ENCODE results near the gene POU2F3. TPM values are rescaled to one million over a fixed set of nuclear protein-coding genes. Genes with fewer than 3 reads are reported as not detected.
A peak's percentile ranks its signal among the peaks of the same experiment; 100 is the strongest.

The POU2F3 gene
- total RNA-seq, 1 donor from 2014 or later = not detected

DNA sequence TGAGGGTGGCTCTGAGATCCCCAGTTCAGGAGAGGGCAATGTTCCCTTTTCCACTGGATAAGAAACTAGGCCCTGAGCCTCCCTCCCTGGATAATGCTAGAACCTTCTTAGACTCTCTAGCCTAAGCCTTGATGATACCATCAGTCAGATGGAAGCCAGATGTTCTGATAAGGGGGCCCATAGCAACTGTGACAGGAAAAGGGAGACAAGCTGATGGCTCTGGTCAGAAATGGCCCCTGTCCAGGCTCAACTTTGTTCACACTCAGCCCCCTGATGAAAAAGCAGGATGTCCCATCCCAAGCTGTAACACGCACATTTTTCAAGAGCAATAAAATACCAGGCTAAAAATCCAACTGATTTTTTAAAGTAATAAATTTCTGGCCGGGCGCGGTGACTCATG, 36.3 kb upstream of the POU2F3 start:
- Mint-ChIP-seq H3K4me3 (no peak overlapping the region), H3K27ac (no peak overlapping the region), H3K4me1 (peaks cover 2% of the 10 kb centered on the region), H3K27me3 (peaks cover 39% of the 10 kb centered on the region), H3K36me3 (ENCODE audit: low read depth) (no peaks in the 10 kb centered on the region), H3K9me3 (no peaks in the 10 kb centered on the region)
- intact Hi-C loops (cut with micrococcal nuclease) = no loop called here
- DNase-seq = no peak

DNA sequence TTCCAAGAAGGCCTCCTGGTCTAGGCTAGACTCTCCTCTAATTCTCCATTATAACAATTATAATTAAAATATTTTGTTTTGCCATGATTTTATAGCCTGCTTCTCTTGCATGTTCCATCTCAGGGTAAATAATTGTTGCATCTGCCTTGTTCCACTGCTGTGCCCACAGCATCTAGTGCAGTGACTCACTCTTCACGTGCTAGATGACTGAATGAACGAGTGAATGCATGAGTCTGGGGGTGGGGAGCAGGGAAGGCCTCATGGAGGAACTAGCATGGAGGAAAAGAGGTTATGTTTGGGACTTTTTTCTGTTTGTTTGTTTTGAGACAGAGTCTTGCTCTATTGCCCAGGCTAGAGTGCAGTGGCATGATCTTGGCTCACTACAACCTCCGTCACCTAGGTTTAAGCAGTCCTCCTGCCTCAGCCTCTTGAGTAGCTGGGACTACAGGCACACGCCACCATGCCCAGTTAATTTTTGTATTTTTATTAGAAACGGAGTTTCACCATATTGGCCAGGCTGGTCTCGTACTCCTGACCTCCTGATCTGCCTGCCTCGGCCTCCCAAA, 34.3 kb upstream of the POU2F3 start:
- H3K27me3 Mint-ChIP-seq = peaks cover 44% of the 10 kb centered on the region
- no peak for DNase-seq
- no peaks in the 10 kb centered on the region for H3K36me3 Mint-ChIP-seq (ENCODE audit: low read depth)
- H3K27ac Mint-ChIP-seq = peak overlapping the region; percentile 68
- peaks cover 7% of the 10 kb centered on the region for H3K4me1 Mint-ChIP-seq
- intact Hi-C loops (cut with micrococcal nuclease) = no loop called here
- H3K4me3 Mint-ChIP-seq = no peak overlapping the region
- no peaks in the 10 kb centered on the region for H3K9me3 Mint-ChIP-seq

DNA sequence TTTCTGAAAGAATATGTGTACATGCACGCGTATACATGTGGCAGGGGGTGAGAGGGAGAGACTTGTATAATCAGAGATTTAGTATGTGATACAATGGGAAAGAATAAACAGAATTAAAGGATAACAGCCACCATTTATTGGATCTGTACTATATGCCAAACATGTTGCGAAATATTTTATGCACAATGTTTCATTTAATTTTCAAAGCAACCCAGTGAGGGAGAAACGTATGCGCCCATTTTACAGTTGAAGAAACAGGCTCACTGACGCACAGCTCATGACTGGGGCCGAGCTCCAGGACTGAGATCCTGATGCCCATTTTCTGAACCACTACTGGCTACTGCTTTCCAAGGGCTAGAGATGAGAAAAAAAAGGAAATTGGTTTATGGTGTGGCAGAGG, 32.4 kb upstream of the POU2F3 start:
- Mint-ChIP-seq H3K27me3 (peaks cover 50% of the 10 kb centered on the region), H3K27ac (no peak overlapping the region), H3K4me1 (peaks cover 11% of the 10 kb centered on the region)

DNA sequence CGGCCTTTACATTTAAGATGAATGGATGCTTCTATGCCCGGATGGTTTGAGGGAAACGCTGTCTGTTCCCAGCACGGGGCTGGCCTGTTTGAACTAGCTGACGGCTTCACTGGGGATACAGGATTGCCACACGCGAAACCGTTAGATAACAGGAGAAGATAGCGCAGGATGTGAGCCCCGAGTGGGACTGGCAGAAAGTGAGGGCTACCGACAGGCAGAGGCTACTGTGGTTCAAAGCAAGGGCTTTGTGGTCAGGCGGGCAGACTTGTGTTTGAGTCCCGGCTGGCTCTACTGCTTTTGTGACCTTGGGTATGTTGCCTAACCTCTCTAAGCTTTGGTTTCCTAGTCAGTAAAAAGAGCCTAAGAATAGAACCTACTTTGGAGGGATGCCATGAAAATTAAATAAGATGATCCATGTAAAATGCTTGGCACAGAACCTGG, 31.9 kb upstream of the POU2F3 start:
- H3K9me3 Mint-ChIP-seq = no peaks in the 10 kb centered on the region
- H3K27ac Mint-ChIP-seq = no peak overlapping the region
- no peak for DNase-seq
- no peak overlapping the region for H3K4me3 Mint-ChIP-seq
- H3K27me3 Mint-ChIP-seq = peaks cover 54% of the 10 kb centered on the region
- H3K36me3 Mint-ChIP-seq (ENCODE audit: low read depth) = peaks cover 1% of the 10 kb centered on the region
- H3K4me1 Mint-ChIP-seq = peaks cover 11% of the 10 kb centered on the region
- intact Hi-C loops (cut with micrococcal nuclease) = no loop called here

More for the DNA sequence above, 32.4 kb upstream of the POU2F3 start:
- H3K4me3 Mint-ChIP-seq = no peak overlapping the region
- H3K36me3 Mint-ChIP-seq (ENCODE audit: low read depth) = peaks cover 1% of the 10 kb centered on the region
- H3K9me3 Mint-ChIP-seq = no peaks in the 10 kb centered on the region
- intact Hi-C loops (cut with micrococcal nuclease) = no loop called here
- no peak for DNase-seq

DNA sequence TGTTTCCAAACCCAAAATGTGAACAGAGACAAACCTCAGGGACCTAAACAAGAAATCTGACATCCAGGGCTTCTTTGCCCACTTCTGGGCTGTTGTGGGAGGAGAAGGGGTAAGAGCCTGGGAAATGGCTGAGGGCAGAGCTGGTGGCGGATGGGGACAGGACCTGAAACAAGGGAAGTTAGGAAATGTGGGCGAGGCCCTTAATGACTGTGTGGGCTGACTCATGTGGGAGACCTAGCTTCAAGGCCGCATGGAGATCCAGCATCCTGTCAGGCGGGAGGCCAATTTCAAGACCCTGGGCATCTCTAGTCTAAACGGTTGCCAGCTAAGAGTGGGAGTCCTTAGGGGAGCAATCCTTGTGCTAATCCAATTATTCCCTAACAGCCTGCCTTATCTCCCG, 31.2 kb upstream of the POU2F3 start:
- Mint-ChIP-seq H3K27ac (no peak overlapping the region), H3K27me3 (peaks cover 58% of the 10 kb centered on the region), H3K9me3 (no peaks in the 10 kb centered on the region), H3K36me3 (ENCODE audit: low read depth) (peaks cover 1% of the 10 kb centered on the region), H3K4me1 (peaks cover 11% of the 10 kb centered on the region), H3K4me3 (no peak overlapping the region)
- intact Hi-C loops (cut with micrococcal nuclease) = no loop called here
- no peak for DNase-seq

DNA sequence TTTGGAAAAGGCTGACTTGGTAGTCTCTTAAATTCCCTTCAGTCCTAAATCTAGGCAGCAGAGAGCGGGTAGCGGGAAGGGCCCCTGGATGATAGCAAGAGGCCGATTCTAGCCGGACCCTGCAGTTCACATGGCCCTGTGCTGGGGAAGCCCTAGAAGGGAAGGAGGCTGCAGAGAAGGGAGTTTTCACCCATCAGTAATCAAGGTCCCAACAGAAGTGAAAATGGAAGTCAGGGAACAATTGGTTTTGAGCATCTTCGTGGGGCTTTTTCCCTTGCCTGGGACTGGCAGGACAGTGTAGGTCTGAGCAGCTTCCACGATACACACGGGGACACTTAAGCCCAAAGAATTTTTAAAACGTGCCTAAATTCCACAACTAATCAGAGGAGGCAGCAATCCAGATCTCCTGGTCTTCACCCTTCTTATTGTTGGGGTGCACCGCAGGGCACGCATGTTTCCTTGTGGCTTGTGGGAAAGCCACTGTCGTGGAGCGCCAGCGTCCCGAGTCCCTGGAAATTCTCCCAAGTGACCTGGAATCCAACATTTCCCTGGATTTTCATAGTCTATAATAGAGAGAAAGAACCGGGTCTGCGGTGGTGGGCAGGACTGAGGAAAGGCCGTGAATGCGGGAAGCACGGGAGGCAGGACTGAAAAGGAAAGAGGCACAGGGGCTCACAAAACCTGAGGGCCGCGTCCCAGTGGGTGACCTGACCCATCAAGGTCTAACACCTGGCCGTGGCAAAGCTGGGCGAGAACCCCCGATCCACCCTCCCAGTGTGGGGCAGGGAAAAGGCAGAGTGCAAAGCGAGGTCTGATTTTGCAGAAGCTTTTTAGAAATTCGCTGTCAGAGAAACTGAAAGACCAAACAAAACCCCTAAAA, 30.0 kb upstream of the POU2F3 start:
- intact Hi-C loops (cut with micrococcal nuclease) = no loop called here
- peak; percentile 69 for DNase-seq
- peaks cover 1% of the 10 kb centered on the region for H3K36me3 Mint-ChIP-seq (ENCODE audit: low read depth)
- H3K27me3 Mint-ChIP-seq = peaks cover 64% of the 10 kb centered on the region
- peaks cover 11% of the 10 kb centered on the region for H3K4me1 Mint-ChIP-seq
- no peaks in the 10 kb centered on the region for H3K9me3 Mint-ChIP-seq
- H3K4me3 Mint-ChIP-seq = peak overlapping the region; percentile 78
- H3K27ac Mint-ChIP-seq = peak overlapping the region; percentile 14

DNA sequence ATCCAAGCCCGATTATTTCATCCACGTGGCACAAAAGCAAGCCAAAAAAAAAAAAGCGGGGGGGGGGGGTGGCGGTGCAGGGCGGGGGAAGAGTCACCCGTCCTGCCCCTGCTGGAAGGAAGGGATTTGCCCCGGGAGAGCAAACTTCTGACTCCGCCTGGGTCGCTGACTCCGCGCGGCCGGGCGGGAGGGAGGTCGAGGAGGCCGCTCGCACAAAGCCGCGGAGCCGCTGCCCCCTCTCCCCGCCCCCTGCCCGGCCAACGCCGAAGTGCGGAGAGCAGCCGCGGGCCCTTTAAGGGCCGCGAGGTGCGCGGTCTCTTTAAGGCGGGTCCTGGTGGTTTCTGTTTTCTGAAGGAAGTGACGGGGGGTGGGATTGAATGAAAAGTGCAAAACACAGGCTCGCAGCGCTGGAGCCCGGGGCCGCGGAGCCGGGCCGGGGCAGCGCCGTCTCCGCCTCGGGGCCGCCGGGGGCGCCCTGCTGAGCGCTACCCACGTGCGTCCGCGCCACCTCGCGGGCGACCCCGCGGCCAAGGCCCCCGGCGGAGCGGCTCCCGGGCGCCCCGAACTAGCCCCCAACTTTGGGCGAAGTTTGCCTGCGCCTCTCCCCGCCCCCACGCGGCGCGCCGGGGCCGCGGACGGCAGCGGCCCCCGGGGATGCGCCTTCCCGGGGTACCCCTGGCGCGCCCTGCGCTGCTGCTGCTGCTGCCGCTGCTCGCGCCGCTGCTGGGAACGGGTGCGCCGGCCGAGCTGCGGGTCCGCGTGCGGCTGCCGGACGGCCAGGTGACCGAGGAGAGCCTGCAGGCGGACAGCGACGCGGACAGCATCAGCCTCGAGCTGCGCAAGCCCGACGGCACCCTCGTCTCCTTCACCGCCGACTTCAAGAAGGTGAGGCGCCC, 29.1 kb upstream of the POU2F3 start, which contains the start of gene OAF:
Gene OAF (plus strand): TSS at position 407 of the 896 bp plus-strand sequence. CDS start 248 bp downstream, at position 655.
- intact Hi-C loops (cut with micrococcal nuclease) = no loop called here
- Mint-ChIP-seq H3K4me3 (peak within 1 kb of the TSS; percentile 93), H3K27ac (peak within 1 kb of the TSS; percentile 81), H3K9me3 (no peaks in the 10 kb centered on the region), H3K4me1 (peaks cover 10% of the 10 kb centered on the region), H3K27me3 (peaks cover 60% of the 10 kb centered on the region), H3K36me3 (ENCODE audit: low read depth) (peaks cover 1% of the 10 kb centered on the region)
- peak; percentile 91 for DNase-seq

DNA sequence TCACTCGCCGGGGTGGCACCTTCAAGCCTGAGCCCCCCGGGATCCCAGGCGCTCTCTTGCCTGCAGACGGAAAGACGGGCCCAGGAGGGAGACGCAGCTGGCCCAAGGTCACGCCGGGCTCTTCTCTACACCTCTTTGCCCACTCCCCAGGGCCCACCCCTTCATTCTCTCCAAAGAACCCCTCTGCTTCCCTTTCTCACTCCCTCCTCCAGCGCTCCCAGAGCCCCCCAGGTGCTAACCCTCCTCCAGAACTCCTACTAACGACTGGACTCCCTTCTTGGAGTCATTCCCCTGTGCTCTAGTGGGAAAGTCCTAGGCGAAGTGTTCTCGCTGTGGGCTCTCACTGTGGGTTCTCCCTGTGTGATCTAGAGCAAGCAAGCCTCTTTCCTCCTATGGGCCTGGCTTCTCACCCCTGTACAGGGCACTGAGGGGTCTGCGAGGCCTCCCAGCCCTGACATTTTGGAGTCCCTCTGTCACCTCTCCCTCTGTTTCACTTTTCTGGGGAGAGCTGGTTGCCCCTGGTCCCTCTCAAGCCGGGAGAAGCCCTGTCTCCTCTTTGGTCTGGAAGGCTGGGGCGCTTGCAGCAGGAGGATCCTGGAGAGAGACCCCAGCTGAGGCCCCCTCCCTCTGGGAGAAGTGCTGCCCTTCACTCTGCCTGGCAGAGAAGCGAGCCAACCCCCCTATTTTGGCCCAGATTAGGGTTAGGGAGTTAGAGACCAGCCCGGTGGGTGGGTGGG, 28.2 kb upstream of the POU2F3 start:
- Mint-ChIP-seq H3K27me3 (peaks cover 56% of the 10 kb centered on the region), H3K9me3 (no peaks in the 10 kb centered on the region), H3K27ac (peak overlapping the region; percentile 81), H3K4me3 (peak overlapping the region; percentile 93), H3K4me1 (peaks cover 10% of the 10 kb centered on the region), H3K36me3 (ENCODE audit: low read depth) (peaks cover 1% of the 10 kb centered on the region)
- peak; percentile 61 for DNase-seq
- intact Hi-C loops (cut with micrococcal nuclease) = no loop called here

DNA sequence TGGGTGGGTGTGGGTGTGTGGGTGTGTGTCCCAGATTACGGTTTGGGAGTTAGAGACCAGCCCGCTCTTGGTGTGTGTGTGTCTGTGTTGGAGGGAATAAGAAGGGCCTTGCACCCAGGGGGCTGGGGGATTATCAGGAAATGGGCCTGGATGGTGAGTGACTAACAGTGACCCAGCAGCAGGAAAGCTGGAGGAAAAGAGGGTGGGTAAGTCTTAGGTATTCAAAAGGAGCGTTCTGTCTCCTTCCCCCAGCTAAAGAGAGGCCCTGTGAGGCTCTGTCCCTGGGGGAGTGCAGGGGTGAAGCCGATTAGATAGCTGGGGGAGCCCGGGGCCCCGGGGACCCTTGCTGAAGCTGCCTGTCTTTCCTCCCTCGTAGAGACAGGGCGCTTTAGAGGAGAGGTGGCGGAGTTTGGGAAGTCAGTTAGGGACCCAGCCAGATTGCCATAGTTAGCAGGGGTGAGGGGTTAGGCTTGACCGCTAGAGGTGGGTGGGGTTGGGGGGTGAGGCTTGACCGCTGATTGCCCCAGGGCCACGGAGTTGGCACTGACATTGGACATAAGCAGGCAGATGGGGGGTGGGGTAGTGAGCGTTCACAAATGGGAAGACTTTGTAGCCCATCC, 27.6 kb upstream of the POU2F3 start:
- Mint-ChIP-seq H3K27me3 (peaks cover 51% of the 10 kb centered on the region), H3K4me3 (no peak overlapping the region), H3K9me3 (no peaks in the 10 kb centered on the region), H3K4me1 (peaks cover 10% of the 10 kb centered on the region), H3K27ac (no peak overlapping the region), H3K36me3 (ENCODE audit: low read depth) (peaks cover 1% of the 10 kb centered on the region)
- intact Hi-C loops (cut with micrococcal nuclease) = no loop called here
- no peak for DNase-seq

DNA sequence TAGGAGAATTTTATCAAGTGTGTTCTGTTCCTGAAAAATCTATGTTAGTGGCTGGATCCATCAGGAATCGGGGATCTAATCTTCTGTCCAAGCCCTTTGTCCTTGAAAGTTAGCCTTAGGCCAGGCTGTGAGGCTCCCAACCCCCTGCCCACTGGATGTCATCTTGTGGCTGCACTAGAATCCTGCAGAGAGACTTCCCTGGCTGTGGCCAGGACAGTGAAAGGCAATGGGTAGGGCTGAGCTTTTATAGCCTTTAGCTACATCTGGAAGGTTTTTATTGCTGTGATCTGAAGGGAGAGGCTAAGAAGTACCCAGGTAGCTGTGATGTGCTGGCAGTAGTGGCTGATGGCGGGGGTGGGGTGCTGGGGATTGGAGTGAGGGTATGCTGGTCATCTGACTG, 27.0 kb upstream of the POU2F3 start:
- intact Hi-C loops (cut with micrococcal nuclease) = no loop called here
- no peak overlapping the region for H3K4me3 Mint-ChIP-seq
- H3K4me1 Mint-ChIP-seq = peaks cover 10% of the 10 kb centered on the region
- no peaks in the 10 kb centered on the region for H3K9me3 Mint-ChIP-seq
- peaks cover 1% of the 10 kb centered on the region for H3K36me3 Mint-ChIP-seq (ENCODE audit: low read depth)
- peaks cover 46% of the 10 kb centered on the region for H3K27me3 Mint-ChIP-seq
- no peak for DNase-seq
- no peak overlapping the region for H3K27ac Mint-ChIP-seq

DNA sequence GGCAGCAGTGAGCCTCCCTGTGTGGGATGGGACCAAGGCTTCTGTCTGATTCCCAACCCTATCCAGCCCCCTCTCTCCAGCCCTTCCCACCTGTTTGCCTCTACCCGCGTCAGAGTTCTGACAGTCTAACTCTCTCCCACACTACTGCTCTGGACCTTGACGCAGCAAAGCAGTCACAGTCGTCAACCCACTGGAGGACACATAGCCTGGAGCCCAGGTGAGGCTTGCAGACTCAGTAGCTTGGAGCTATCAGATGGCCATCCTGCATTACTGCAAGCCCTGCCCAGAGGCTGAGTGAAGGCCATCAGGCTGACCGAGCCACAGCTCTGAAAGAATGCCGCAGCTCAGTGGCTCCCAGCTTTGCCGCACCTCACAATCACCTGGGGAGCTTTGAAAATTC, 25.4 kb upstream of the POU2F3 start:
- no peak for DNase-seq
- intact Hi-C loops (cut with micrococcal nuclease) = no loop called here
- Mint-ChIP-seq H3K4me3 (no peak overlapping the region), H3K9me3 (no peaks in the 10 kb centered on the region), H3K27me3 (peaks cover 35% of the 10 kb centered on the region), H3K4me1 (peaks cover 10% of the 10 kb centered on the region), H3K27ac (no peak overlapping the region), H3K36me3 (ENCODE audit: low read depth) (peaks cover 1% of the 10 kb centered on the region)

DNA sequence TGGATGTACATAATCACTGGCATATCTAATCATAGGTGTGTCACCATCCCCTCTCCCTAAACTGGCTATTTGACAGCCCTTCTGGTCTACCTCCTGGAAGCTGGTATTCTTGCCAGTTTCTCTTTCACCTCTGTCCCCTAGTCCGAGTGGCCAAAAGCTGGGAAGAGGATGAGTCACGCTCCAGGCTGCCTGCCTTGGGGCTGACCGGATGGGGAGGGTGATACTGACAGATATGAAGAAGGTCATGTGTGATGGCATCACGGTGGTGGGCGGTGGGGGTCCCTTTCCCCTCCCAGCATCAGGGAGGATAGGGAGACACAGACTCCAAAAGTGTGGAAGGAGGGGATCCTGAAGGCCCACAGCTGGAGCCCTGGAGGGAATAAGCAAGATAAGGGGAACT, 24.3 kb upstream of the POU2F3 start:
- Mint-ChIP-seq H3K4me1 (peaks cover 4% of the 10 kb centered on the region), H3K4me3 (no peak overlapping the region), H3K27me3 (peaks cover 30% of the 10 kb centered on the region), H3K27ac (no peak overlapping the region), H3K36me3 (ENCODE audit: low read depth) (peaks cover 1% of the 10 kb centered on the region), H3K9me3 (no peaks in the 10 kb centered on the region)
- intact Hi-C loops (cut with micrococcal nuclease) = no loop called here
- no peak for DNase-seq

All from activated CD4-positive, alpha-beta T cell treated with anti-CD3 and anti-CD28 coated beads, Interleukin-2, amount 10 ng/mL, durations not matched to agents 24 days and 14 days (primary cell).